DMS53 (cell line): Measurements from ENCODE around the gene ACOT7.
"Not testable (repeated sequence)": the region's sequence is repeated elsewhere in the genome, so short reads cannot be mapped to it uniquely, and the experiment has no call there.

Source experiments
- DNase-seq: peaks from one replicate; lab custom pipeline; 2025; lab: John Stamatoyannopoulos, UW

Gene ACOT7

GRCh38 chr1:6393400-6394187, at the start of gene ACOT7:
Gene ACOT7 (minus strand): TSS chr1:6393767. CDS start chr1:6393399, 368 bp downstream.
- peak; percentile 96 for DNase-seq

GRCh38 chr1:6441586-6441985, 48.0 kb upstream of the ACOT7 start:
- no peak for DNase-seq

GRCh38 chr1:6440198-6441126, 46.9 kb upstream of the ACOT7 start:
- peak; percentile 89 for DNase-seq

- peak; percentile 88 for DNase-seq
Measured at GRCh38 chr1:6438047-6438525, 44.5 kb upstream of the ACOT7 start.

- peak; percentile 67 for DNase-seq
Measured at GRCh38 chr1:6437012-6437700, 43.6 kb upstream of the ACOT7 start.

- DNase-seq, result not testable (repeated sequence)
Measured at GRCh38 chr1:6436277-6436676, 42.7 kb upstream of the ACOT7 start.

- DNase-seq, result no peak
Measured at GRCh38 chr1:6435547-6435946, 42.0 kb upstream of the ACOT7 start.

- DNase-seq, result no peak
Measured at GRCh38 chr1:6435129-6435528, 41.6 kb upstream of the ACOT7 start.

- DNase-seq, result no peak
Measured at GRCh38 chr1:6434186-6434585, 40.6 kb upstream of the ACOT7 start.

- DNase-seq, result not testable (repeated sequence)
Measured at GRCh38 chr1:6431645-6432579, 38.3 kb upstream of the ACOT7 start.

GRCh38 chr1:6429660-6430411, 36.3 kb upstream of the ACOT7 start:
- DNase-seq, result peak; percentile 28

- DNase-seq, result not testable (repeated sequence)
Measured at GRCh38 chr1:6428453-6428852, 34.9 kb upstream of the ACOT7 start.

- peak; percentile 36 for DNase-seq
Measured at GRCh38 chr1:6427441-6428390, 34.1 kb upstream of the ACOT7 start.

GRCh38 chr1:6426972-6427350, 33.4 kb upstream of the ACOT7 start:
- DNase-seq, result no peak

GRCh38 chr1:6426277-6426971, 32.9 kb upstream of the ACOT7 start:
- DNase-seq, result no peak

GRCh38 chr1:6425658-6426057, 32.1 kb upstream of the ACOT7 start:
- no peak for DNase-seq

GRCh38 chr1:6424619-6425593, 31.3 kb upstream of the ACOT7 start, which contains the start of gene ESPN:
Gene ESPN (plus strand): TSS chr1:6424776. CDS start chr1:6424956, 180 bp downstream.
- peak; percentile 74 for DNase-seq
